Right atrium auricular region (tissue), 2 donors: ENCODE data around the gene ZBTB46. TPM values are rescaled to one million over a fixed set of nuclear protein-coding genes. Genes with fewer than 3 reads are reported as not detected.

Experiments used
- DNase-seq: peaks from one replicate; pipeline ENCODE4 v3.0.0-alpha.2; 2019; ENCODE audit warnings: low spot score
- H3K27ac ChIP-seq, 2 donors: fragments of 200-600 bp; sonication (generic); 1 replicate in 1 of 2; 2 replicates in 1 of 2; pipeline ENCODE4 v1.5.1; 2016 to 2019
- H3K27me3 ChIP-seq, 2 donors: fragments of 200-600 bp; sonication (generic); one replicate each; pipeline versions ENCODE4 v1.5.1 to v1.6.0; 2017 to 2019
- H3K36me3 ChIP-seq: fragments of 200-600 bp; sonication (generic); one replicate; pipeline ENCODE4 v1.5.1; 2016
- H3K4me1 ChIP-seq, 2 donors: fragments of 200-600 bp; sonication (generic); one replicate each; pipeline versions ENCODE4 v1.5.1 to v1.6.0; 2017 to 2019
- H3K4me3 ChIP-seq, 2 donors: fragments of 200-600 bp; sonication (generic); 1 replicate in 1 of 2; 2 replicates in 1 of 2; pipeline ENCODE4 v1.5.1; 2017 to 2019; ENCODE audit warnings: mild to moderate bottlenecking in 1 of 2, moderate library complexity in 1 of 2
- H3K9me3 ChIP-seq, 2 donors: fragments of 200-600 bp; sonication (generic); one replicate each; pipeline ENCODE4 v1.5.1; 2019
- total RNA-seq, 2 donors: library from RNA; depleted of rRNA; stranded (reverse); fragments of >200 nt; gene quantifications; one replicate each; pipeline ENCODE4 v1.1.0, GENCODE V29; 2016
- TF ChIP-seq, protein P1 (sequence below), 2 donors: fragments of 200-600 bp; sonication (generic); IDR thresholded peaks; one replicate each; pipeline ENCODE4 v1.5.1; 2019; ENCODE audit warnings: antibody characterized with exemption in 2 of 2

Gene ZBTB46
- total RNA-seq, 2 donors from 2014 or later, result 12.2 to 17.8 TPM

DNA sequence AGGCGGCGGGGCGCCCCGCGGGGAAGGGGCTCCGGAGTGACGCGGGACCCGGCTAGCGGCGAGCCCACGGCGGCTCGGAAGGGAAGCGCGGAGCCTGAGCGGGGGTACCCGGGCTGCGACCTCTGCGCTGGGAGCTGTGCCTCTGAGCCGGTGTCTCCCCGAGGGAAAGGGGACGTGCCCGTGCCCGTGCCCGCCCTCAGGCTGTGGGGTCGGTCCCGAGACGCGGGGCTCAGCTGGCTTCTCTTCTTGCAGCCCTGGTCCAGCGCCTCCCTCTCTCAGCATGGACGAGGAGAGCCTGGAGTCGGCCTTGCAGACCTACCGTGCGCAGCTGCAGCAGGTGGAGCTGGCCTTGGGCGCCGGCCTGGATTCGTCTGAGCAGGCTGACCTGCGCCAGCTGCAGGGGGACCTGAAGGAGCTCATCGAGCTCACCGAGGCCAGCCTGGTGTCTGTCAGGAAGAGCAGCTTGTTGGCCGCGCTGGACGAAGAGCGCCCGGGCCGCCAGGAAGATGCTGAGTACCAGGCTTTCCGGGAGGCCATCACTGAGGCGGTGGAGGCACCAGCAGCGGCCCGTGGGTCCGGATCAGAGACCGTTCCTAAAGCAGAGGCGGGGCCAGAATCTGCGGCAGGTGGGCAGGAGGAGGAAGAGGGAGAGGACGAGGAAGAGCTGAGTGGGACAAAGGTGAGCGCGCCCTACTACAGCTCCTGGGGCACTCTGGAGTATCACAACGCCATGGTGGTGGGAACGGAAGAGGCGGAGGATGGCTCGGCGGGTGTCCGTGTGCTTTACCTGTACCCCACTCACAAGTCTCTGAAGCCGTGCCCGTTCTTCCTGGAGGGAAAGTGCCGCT is 122.5 kb downstream of the ZBTB46 start:
- TF ChIP-seq, protein P1, sequence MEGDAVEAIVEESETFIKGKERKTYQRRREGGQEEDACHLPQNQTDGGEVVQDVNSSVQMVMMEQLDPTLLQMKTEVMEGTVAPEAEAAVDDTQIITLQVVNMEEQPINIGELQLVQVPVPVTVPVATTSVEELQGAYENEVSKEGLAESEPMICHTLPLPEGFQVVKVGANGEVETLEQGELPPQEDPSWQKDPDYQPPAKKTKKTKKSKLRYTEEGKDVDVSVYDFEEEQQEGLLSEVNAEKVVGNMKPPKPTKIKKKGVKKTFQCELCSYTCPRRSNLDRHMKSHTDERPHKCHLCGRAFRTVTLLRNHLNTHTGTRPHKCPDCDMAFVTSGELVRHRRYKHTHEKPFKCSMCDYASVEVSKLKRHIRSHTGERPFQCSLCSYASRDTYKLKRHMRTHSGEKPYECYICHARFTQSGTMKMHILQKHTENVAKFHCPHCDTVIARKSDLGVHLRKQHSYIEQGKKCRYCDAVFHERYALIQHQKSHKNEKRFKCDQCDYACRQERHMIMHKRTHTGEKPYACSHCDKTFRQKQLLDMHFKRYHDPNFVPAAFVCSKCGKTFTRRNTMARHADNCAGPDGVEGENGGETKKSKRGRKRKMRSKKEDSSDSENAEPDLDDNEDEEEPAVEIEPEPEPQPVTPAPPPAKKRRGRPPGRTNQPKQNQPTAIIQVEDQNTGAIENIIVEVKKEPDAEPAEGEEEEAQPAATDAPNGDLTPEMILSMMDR (IDR thresholded peaks at IDR 0.05), result no peak
- peaks cover 0 to 29% of the 10 kb centered on the region in 2 donors for H3K4me1 ChIP-seq
- peak overlapping the region; percentile 88 to 92 for H3K27ac ChIP-seq
- no peaks in the 10 kb centered on the region for H3K27me3 ChIP-seq
- no peak for DNase-seq
- H3K9me3 ChIP-seq, result no peaks in the 10 kb centered on the region
- peaks cover 44% of the 10 kb centered on the region for H3K36me3 ChIP-seq
- peak overlapping the region; percentile 81 to 96 for H3K4me3 ChIP-seq

DNA sequence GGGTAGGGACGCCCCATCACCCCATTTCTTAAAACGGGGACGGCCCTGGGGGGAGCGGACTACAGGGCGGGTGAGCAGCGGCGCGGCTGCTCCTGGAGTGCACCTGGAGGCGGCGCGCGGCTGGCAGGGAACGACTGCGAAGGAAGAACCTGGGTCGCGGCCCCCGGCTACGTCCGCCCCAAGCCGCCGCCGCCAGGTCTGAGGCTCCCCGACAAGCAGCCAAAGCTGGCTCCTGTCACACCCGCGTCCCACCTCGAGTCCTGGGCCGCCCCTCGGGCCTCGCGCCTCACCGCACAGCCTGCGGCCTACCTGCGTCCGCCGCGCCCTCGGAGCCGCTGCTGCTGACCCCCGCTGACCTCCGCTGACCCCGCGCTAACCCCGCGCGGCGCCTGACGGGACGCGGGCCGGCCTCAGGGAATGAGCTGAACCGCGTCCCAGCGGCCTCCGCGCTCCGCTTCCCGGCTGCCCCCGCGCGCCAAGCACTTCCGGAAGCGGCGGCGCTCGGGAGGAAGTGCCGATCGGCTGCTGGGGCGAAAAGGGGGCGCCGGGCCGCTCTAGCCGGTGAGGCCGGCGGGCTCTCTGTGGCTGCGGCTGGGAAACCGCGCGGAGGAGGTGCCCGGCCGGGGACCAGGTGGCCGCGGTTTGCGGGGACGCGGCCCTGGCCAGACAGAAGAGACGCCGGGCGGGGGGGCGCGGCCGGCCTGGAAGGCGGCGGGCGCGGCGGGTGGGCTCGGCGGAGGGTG is 123.3 kb downstream of the ZBTB46 start, which contains the start of the genes ARFRP1 and ZGPAT:
Gene ARFRP1, minus strand, starts transcription at position 419 of the 743 bp plus-strand sequence. CDS start 885 bp downstream, outside the sequence.
Gene ZGPAT, plus strand, starts transcription at position 482 of the 743 bp plus-strand sequence. CDS start 542 bp downstream, outside the sequence.
- DNase-seq, result peak; percentile 85
- H3K27ac ChIP-seq, result peak within 1 kb of the TSS; percentile 88 to 92
- TF ChIP-seq, protein P1 (IDR thresholded peaks at IDR 0.05), result peak in 1 of 2 donors; percentile 25
- H3K9me3 ChIP-seq, result no peaks in the 10 kb centered on the region
- H3K4me3 ChIP-seq, result peak within 1 kb of the TSS; percentile 81 to 96
- H3K4me1 ChIP-seq, result peaks cover 0 to 29% of the 10 kb centered on the region in 2 donors
- no peaks in the 10 kb centered on the region for H3K27me3 ChIP-seq
- peaks cover 43% of the 10 kb centered on the region for H3K36me3 ChIP-seq

DNA sequence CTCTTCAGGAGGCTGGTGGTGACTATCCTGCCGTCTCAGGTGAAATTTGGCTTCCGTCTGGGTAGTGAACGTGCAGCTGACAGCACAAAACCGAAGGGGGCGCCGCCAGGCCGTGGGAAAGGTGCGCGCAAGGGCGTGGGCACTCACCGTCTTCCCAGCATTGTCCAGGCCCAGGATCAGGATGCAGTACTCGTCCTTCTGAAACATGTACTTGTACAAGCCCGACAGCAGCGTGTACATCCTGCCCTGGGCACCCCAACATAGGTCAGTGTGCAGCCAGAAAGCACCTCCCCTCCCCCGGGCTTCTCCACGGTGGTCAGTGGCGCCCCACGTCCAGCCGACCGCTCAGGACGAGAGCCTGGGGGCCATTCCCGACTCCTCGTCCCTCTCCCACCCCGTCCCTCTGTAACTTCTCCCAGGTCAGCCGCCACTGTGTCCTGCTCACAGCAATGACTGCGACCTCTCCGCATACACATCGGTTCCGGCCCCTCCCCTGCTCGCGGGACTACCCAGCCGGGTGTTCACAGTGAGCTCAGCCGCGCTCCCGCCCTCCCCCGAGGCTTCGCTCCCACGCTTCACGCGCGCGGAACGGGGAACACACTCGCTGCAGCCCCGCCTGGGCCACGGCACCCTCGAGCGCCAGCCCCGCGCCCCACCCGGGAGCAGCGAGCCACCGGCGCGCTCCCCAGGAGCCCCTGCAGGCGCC is 124.1 kb downstream of the ZBTB46 start:
- no peaks in the 10 kb centered on the region for H3K27me3 ChIP-seq
- H3K9me3 ChIP-seq, result no peaks in the 10 kb centered on the region
- peaks cover 35% of the 10 kb centered on the region for H3K36me3 ChIP-seq
- DNase-seq, result no peak
- H3K4me1 ChIP-seq, result peaks cover 0 to 29% of the 10 kb centered on the region in 2 donors
- TF ChIP-seq, protein P1 (IDR thresholded peaks at IDR 0.05), result no peak
- H3K4me3 ChIP-seq, result peak overlapping the region; percentile 81 to 96
- peak overlapping the region; percentile 88 to 92 for H3K27ac ChIP-seq

DNA sequence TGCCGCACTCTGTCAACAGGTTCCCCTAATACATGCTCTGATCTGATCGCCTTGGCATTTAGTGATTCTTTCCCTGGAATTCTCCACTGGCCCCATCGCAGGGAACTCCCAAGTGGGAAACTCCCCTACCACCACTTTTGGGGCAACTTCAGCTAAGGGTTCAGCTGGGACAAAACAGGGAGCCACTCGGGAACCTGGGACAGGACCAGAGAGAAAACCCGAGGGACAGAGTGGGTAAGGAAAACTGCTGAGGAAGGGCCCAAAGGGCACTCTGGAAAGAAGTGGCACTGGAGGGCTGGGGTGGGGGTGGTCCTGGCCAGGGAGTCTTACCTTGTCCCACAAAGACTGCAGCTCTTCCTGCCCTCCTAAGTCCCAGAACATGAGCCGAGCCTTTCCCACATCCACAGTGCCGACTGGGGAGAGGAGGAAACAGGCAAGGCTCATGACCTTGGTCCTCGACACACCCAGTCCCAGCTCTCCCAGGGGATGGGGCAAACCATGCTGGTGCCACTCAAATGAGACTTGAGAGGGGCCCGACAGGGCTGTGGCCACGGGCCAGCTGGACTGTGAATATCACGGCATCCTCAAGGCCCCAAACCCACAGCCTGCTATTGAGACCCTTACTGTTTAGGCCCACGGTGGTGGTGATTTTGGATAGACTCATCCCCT is 124.9 kb downstream of the ZBTB46 start:
- H3K9me3 ChIP-seq, result no peaks in the 10 kb centered on the region
- no peaks in the 10 kb centered on the region for H3K27me3 ChIP-seq
- no peak for DNase-seq
- peaks cover 0 to 29% of the 10 kb centered on the region in 2 donors for H3K4me1 ChIP-seq
- H3K27ac ChIP-seq, result peak overlapping the region in 1 of 2 donors; percentile 88
- TF ChIP-seq, protein P1 (IDR thresholded peaks at IDR 0.05), result no peak
- peak overlapping the region in 1 of 2 donors; percentile 96 for H3K4me3 ChIP-seq
- peaks cover 28% of the 10 kb centered on the region for H3K36me3 ChIP-seq
